RWPE1 (cell line): Measurements from ENCODE around the gene TMTC1.

ENCODE experiments used
- CTCF ChIA-PET: fragments of 350-600 bp; sonication (Branson Sonifier 250); formaldehyde crosslinking; extraction: SDS; loops from one replicate; lab custom pipeline; 2021; lab: Yijun Ruan, JAX
- POLR2A ChIA-PET: fragments of 400-600 bp; formaldehyde crosslinking; extraction: SDS; loops from one replicate; lab custom pipeline; 2020; ENCODE audit warnings: antibody characterized with exemption; ENCODE audit not compliant: low non-redundant PET; lab: Yijun Ruan, JAX
- DNase-seq: peaks from one replicate; pipeline ENCODE4 v3.0.0; 2012; ENCODE audit warnings: low spot score
- H3K27ac ChIP-seq: fragments of 450-650 bp; 2 replicates; pipeline ENCODE4 v1.5.1; 2017
- TF ChIP-seq, protein P1 (sequence below): fragments of 450-650 bp; conservative IDR thresholded peaks from 2 replicates; pipeline ENCODE4 v1.5.1; 2017; ENCODE audit warnings: low read depth, mild to moderate bottlenecking

Gene TMTC1

GRCh38 chr12:29569132-29569757 lies 214.5 kb downstream of the TMTC1 start:
- POLR2A ChIA-PET = no interaction called here
- no peak overlapping the region for H3K27ac ChIP-seq
- CTCF ChIA-PET = interaction anchor here (0.6 to 0.7 kb wide), 2 partner anchors 548 to 1347 kb away, joined by 3 read pairs; no protein-coding TSS in a partner anchor
- DNase-seq = no peak
- TF ChIP-seq, protein P1, sequence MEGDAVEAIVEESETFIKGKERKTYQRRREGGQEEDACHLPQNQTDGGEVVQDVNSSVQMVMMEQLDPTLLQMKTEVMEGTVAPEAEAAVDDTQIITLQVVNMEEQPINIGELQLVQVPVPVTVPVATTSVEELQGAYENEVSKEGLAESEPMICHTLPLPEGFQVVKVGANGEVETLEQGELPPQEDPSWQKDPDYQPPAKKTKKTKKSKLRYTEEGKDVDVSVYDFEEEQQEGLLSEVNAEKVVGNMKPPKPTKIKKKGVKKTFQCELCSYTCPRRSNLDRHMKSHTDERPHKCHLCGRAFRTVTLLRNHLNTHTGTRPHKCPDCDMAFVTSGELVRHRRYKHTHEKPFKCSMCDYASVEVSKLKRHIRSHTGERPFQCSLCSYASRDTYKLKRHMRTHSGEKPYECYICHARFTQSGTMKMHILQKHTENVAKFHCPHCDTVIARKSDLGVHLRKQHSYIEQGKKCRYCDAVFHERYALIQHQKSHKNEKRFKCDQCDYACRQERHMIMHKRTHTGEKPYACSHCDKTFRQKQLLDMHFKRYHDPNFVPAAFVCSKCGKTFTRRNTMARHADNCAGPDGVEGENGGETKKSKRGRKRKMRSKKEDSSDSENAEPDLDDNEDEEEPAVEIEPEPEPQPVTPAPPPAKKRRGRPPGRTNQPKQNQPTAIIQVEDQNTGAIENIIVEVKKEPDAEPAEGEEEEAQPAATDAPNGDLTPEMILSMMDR = no peak

- DNase-seq = no peak
- TF ChIP-seq, protein P1 = no peak
- ChIA-PET POLR2A (no interaction called here), CTCF (interaction anchor here (0.7 kb wide), 1 partner anchor 681 kb away, joined by 3 read pairs; no protein-coding TSS in a partner anchor)
- H3K27ac ChIP-seq = no peak overlapping the region
Observed at GRCh38 chr12:29566441-29566840, 217.3 kb downstream of the TMTC1 start.

DNA sequence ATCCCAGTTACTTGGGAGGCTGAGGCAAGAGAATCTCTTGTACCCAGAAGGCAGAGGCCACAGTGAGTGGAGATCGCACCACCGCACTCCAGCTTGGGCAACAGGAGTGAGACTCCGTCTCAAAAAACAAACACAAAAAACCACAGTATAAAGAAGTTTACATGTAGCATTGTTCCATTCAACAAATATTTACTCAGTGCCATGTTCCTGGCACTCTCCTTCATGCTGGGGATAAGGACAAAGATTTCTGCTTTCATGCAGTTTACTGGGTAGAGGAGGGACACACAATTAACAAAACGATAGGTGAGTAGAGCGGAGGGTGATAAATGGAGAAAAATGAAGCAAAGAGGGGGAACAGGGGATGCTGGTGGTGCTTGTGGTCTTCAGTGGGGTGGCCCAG lies 218.0 kb downstream of the TMTC1 start:
- CTCF ChIA-PET = interaction anchor here (0.7 kb wide), 1 partner anchor 682 kb away, joined by 3 read pairs; no protein-coding TSS in a partner anchor
- POLR2A ChIA-PET = no interaction called here
- TF ChIP-seq, protein P1 = no peak
- no peak overlapping the region for H3K27ac ChIP-seq
- DNase-seq = no peak

DNA sequence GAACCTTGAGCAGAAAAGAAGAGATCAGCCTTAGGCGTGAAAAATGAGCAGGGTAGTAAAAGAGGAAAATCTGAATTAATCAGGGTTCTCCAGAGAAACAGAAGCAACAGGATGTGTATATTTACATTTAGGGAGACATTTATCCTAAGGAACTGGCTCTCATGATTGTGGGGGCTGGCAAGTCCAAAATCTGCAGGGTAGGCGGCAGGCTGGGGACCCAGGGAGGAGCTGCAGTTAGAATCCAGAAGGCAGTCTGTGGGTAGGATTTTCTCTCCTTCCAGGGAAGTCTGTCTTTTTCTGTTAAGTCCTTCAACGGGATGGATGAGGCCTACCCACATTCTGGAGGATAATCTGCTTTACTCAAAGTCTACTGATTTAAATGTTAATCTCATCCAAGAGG lies 218.8 kb downstream of the TMTC1 start:
- CTCF ChIA-PET = no interaction called here
- no peak for DNase-seq
- TF ChIP-seq, protein P1 = no peak
- H3K27ac ChIP-seq = no peak overlapping the region
- POLR2A ChIA-PET = no interaction called here

- CTCF ChIA-PET = no interaction called here
- H3K27ac ChIP-seq = no peak overlapping the region
- DNase-seq = no peak
Observed at GRCh38 chr12:29563636-29564035, 220.1 kb downstream of the TMTC1 start.

GRCh38 chr12:29563071-29563470 lies 220.7 kb downstream of the TMTC1 start:
- POLR2A ChIA-PET = no interaction called here
- no peak overlapping the region for H3K27ac ChIP-seq
- CTCF ChIA-PET = no interaction called here
- DNase-seq = no peak
- TF ChIP-seq, protein P1 = no peak

More at GRCh38 chr12:29563636-29564035, 220.1 kb downstream of the TMTC1 start:
- TF ChIP-seq, protein P1 = no peak
- POLR2A ChIA-PET = no interaction called here
